Middle frontal gyrus (tissue), 1 donor: ENCODE results near the gene TMEM41A.

Experiments
- DNase-seq: peaks from one replicate; pipeline ENCODE4 v3.0.0-alpha.2; 2015; ENCODE audit warnings: low spot score; ENCODE audit errors: extremely low spot score

Gene TMEM41A

GRCh38 chr3:185498503-185499396 lies at the start of gene TMEM41A:
Gene TMEM41A (minus strand): TSS chr3:185499035. CDS start chr3:185498961, 74 bp downstream.
- DNase-seq = peak; percentile 73

GRCh38 chr3:185540695-185541094 lies 41.9 kb upstream of the TMEM41A start:
- DNase-seq = no peak

- DNase-seq = no peak
Observed at GRCh38 chr3:185539934-185540333, 41.1 kb upstream of the TMEM41A start.

GRCh38 chr3:185537369-185537970 lies 38.6 kb upstream of the TMEM41A start:
- DNase-seq = no peak

- DNase-seq = no peak
Observed at GRCh38 chr3:185534511-185534910, 35.7 kb upstream of the TMEM41A start.

- no peak for DNase-seq
Observed at GRCh38 chr3:185532901-185533300, 34.1 kb upstream of the TMEM41A start.

GRCh38 chr3:185530856-185531255 lies 32.0 kb upstream of the TMEM41A start:
- DNase-seq = no peak

GRCh38 chr3:185528532-185528931 lies 29.7 kb upstream of the TMEM41A start:
- no peak for DNase-seq

- no peak for DNase-seq
Observed at GRCh38 chr3:185527364-185527763, 28.5 kb upstream of the TMEM41A start.

GRCh38 chr3:185526349-185526951 lies 27.6 kb upstream of the TMEM41A start:
- DNase-seq = no peak

- no peak for DNase-seq
Observed at GRCh38 chr3:185521349-185522138, 22.7 kb upstream of the TMEM41A start.

- no peak for DNase-seq
Observed at GRCh38 chr3:185519021-185519420, 20.2 kb upstream of the TMEM41A start.

GRCh38 chr3:185517387-185518130 lies 18.7 kb upstream of the TMEM41A start:
- no peak for DNase-seq

GRCh38 chr3:185511711-185512110 lies 12.9 kb upstream of the TMEM41A start:
- no peak for DNase-seq

- no peak for DNase-seq
Observed at GRCh38 chr3:185508335-185508991, 9.6 kb upstream of the TMEM41A start.

GRCh38 chr3:185507883-185508282 lies 9.0 kb upstream of the TMEM41A start:
- DNase-seq = no peak

- DNase-seq = no peak
Observed at GRCh38 chr3:185504636-185505035, 5.8 kb upstream of the TMEM41A start.

GRCh38 chr3:185503521-185503920 lies 4.7 kb upstream of the TMEM41A start:
- DNase-seq = no peak

GRCh38 chr3:185502987-185503386 lies 4.2 kb upstream of the TMEM41A start:
- DNase-seq = no peak

GRCh38 chr3:185490241-185490640 lies 8.6 kb downstream of the TMEM41A start:
- DNase-seq = no peak
